Stimulated activated CD4-positive, alpha-beta T cell treated with anti-CD3 and anti-CD28 coated beads, Interleukin-4, amount 100 ng/mL, for 1 hour (primary cell): Measurements from ENCODE around the gene CENPX.

Source experiments
- DNase-seq: peaks from one replicate; pipeline ENCODE4 v3.0.0-alpha.2; 2020

Gene CENPX

GRCh38 chr17:81976332-81977210, 46.1 kb downstream of the CENPX start:
- DNase-seq: peak; percentile 53

GRCh38 chr17:81973432-81973831, 49.2 kb downstream of the CENPX start:
- DNase-seq: no peak

DNA sequence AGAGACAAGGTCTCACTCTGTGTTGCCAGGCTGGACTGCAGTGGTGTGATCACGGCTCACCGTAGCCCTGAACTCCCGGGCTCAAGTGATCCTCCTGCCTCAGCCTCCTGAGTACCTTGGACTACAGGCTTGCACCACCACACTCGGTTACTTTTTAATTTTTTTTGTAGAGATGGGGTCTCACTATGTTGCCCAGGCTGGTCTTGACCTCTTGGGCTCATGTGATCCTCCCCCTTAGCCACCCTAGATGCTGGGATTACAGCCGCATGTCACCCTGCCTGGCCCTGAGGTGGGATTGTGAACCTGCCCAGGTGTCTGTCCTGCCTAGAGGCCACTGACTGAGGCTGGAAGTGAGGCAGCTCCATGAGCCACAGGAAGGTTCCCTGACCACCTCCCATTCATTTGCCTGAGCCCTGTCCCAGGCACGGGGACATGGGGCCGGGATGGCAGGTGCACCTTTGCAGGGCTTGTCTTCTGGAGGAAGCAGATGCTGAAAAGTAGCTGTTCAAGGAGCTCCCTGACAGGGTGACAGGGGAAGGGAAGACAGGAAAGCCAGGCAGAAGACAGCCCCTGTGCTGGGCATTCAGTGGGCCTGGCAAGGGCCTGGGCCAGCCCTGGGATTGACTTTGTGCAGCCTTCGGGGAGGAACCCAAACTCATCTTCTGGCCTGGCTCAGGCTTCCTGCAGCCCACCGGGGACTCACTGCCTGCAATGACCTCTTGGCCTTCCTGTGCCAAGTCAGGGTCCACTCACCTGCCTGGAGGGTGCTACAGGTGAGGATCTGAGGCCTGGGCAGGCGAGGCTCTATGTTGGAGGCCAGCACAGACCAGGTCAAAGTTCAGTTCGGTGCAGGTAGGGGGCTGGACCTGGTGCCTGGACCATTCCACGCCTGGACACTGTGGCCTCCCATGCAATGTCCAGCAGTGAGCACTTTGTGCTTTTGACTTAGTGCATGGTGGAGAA, 53.5 kb downstream of the CENPX start:
- no peak for DNase-seq
